Measurements from ENCODE around the gene MILR1. TPM values are rescaled to one million over a fixed set of nuclear protein-coding genes. Genes with fewer than 3 reads are reported as not detected.

Gene MILR1
- total and polyA plus RNA-seq, 2 donors (not counting 3 experiments of a cell fraction or from before 2014, with no cell fraction given) = 1.2 to 17.8 TPM

DNA sequence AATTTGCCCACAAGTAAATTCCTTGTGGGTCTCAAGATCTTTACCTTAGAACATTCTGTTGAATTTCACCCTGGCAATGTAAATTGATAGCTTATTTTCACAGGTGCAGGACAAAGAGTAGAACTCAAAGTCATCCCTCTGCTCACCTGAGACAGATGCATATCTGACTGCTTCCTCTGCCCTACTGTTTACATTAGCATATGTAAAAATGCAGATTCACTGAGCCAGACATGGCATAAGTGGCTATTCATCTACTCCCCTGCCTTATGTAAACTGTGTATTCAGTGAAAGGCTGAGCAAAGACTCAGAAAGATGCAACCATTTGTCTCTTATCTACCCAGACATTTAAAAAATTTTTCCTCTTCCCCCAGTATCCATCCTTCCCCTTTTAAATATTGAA lies 22.3 kb upstream of the MILR1 start:
- Histone ChIP-seq H3K9me1 (replicated peaks; ENCODE audit: control insufficient read depth, extremely low read depth, insufficient read depth, low read length) (no peaks in the 10 kb centered on the region), H3K36me3 (ENCODE audit: control insufficient read depth in 2 of 2, extremely low read depth in 1 of 2, insufficient read depth in 2 of 2, low read length in 2 of 2) (no peaks in the 10 kb centered on the region), H3K4me2 (ENCODE audit: insufficient read depth, low read length) (no peak overlapping the region), H3K27ac (ENCODE audit: insufficient read depth, low read depth, low read length) (no peak overlapping the region), H2AFZ (ENCODE audit: low read depth, low read length) (no peak overlapping the region), H3K9ac (replicated peaks; ENCODE audit: extremely low read depth, insufficient read depth, low read length) (no peak overlapping the region), H3K9me3 (replicated peaks; ENCODE audit: control insufficient read depth, insufficient read depth, low read length) (no peaks in the 10 kb centered on the region), H3K27me3 (ENCODE audit: control insufficient read depth in 2 of 2, insufficient read depth in 2 of 2, low read length in 2 of 2) (no peaks in the 10 kb centered on the region), H3K4me1 (ENCODE audit: control insufficient read depth, extremely low read depth, insufficient read depth, low read length) (no peaks in the 10 kb centered on the region), H3K4me3 (replicated peaks in 1 of 3; ENCODE audit: insufficient read depth in 1 of 3, low read depth in 1 of 3, low read length in 3 of 3) (no peak overlapping the region), H4K20me1 (replicated peaks; ENCODE audit: control insufficient read depth, extremely low read depth, insufficient read depth, low read length) (no peaks in the 10 kb centered on the region), H3K79me2 (ENCODE audit: control insufficient read depth, insufficient read depth, low read length) (no peaks in the 10 kb centered on the region)
- DNase-seq (ENCODE audit: low read depth, low spot score) (no peak), FAIRE-seq (no peak)
- intact Hi-C loops (cut with micrococcal nuclease) = no loop called here
- ChIA-PET POLR2A (no interaction called here), CTCF (interaction anchor here (0.8 to 2.0 kb wide), 3 partner anchors 65 to 145 kb away, joined by 3 to 16 read pairs (median 3); no protein-coding TSS in a partner anchor)
- dilution Hi-C loops (cut with MboI; ENCODE audit: extremely low pct_ligation_motif_present, low sequenced_read_pairs) = no loop called here
- TF ChIP-seq EZH2 (IDR thresholded peaks at IDR 0.05; ENCODE audit: borderline replicate concordance, low read depth, low read length, severe bottlenecking) (no peak), GATA2 (IDR thresholded peaks at IDR 0.05; ENCODE audit: insufficient read depth, insufficient read length, low read depth, low read length) (no peak), POLR2A (IDR thresholded peaks at IDR 0.05; ENCODE audit: low read depth, low read length) (no peak), POLR2AphosphoS5 (IDR thresholded peaks at IDR 0.05; ENCODE audit: insufficient read depth, low read depth, low read length) (no peak), FOS (IDR thresholded peaks at IDR 0.05; ENCODE audit: borderline replicate concordance, insufficient read depth, low read length) (no peak), JUN (IDR thresholded peaks at IDR 0.05; ENCODE audit: borderline replicate concordance, insufficient read depth, insufficient read length, low read depth) (no peak), MYC (IDR thresholded peaks at IDR 0.05; ENCODE audit: low read depth, low read length) (no peak)
- TF ChIP-seq, protein P1, sequence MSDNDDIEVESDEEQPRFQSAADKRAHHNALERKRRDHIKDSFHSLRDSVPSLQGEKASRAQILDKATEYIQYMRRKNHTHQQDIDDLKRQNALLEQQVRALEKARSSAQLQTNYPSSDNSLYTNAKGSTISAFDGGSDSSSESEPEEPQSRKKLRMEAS (IDR thresholded peaks at IDR 0.05; ENCODE audit: insufficient read depth, insufficient read length) = no peak
- TF ChIP-seq, protein P2, sequence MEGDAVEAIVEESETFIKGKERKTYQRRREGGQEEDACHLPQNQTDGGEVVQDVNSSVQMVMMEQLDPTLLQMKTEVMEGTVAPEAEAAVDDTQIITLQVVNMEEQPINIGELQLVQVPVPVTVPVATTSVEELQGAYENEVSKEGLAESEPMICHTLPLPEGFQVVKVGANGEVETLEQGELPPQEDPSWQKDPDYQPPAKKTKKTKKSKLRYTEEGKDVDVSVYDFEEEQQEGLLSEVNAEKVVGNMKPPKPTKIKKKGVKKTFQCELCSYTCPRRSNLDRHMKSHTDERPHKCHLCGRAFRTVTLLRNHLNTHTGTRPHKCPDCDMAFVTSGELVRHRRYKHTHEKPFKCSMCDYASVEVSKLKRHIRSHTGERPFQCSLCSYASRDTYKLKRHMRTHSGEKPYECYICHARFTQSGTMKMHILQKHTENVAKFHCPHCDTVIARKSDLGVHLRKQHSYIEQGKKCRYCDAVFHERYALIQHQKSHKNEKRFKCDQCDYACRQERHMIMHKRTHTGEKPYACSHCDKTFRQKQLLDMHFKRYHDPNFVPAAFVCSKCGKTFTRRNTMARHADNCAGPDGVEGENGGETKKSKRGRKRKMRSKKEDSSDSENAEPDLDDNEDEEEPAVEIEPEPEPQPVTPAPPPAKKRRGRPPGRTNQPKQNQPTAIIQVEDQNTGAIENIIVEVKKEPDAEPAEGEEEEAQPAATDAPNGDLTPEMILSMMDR (IDR thresholded peaks at IDR 0.05; ENCODE audit: extremely low read depth in 1 of 2, insufficient read depth in 1 of 2, low read depth in 1 of 2, low read length in 2 of 2) = no peak
- BruUV-seq (replicated peaks) = no TSS peak

Measured in endothelial cell of umbilical vein (primary cell).